Measurements from ENCODE around the gene GTPBP2. TPM values are rescaled to one million over a fixed set of nuclear protein-coding genes. Genes with fewer than 3 reads are reported as not detected.

The GTPBP2 gene
- total RNA-seq, 1 donor from 2014 or later: 77.6 TPM

DNA sequence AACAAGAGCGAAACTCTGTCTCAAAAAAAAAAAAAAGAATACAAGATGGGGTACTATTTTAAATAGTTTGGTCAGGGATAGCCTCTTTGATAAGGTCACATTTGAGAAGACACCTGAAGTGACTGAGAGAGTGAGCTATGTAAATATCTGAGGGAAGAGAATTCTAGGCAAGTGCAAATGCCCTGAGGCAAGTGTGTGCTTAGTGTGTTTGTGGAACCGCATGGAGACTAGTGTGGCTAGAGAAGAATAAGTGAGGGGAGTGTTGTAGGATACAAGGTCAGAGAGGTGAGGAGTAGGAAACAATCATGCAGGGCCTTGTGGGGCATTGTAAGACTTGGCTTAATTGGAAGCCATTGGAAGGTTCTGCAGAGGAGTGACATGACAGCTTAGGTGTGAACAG, 19.2 kb upstream of the GTPBP2 start:
- no peak overlapping the region for H3K4me3 Mint-ChIP-seq
- peaks cover 13% of the 10 kb centered on the region for H3K4me1 Mint-ChIP-seq (ENCODE audit: unreplicated experiment)
- TF ChIP-seq, protein P1, sequence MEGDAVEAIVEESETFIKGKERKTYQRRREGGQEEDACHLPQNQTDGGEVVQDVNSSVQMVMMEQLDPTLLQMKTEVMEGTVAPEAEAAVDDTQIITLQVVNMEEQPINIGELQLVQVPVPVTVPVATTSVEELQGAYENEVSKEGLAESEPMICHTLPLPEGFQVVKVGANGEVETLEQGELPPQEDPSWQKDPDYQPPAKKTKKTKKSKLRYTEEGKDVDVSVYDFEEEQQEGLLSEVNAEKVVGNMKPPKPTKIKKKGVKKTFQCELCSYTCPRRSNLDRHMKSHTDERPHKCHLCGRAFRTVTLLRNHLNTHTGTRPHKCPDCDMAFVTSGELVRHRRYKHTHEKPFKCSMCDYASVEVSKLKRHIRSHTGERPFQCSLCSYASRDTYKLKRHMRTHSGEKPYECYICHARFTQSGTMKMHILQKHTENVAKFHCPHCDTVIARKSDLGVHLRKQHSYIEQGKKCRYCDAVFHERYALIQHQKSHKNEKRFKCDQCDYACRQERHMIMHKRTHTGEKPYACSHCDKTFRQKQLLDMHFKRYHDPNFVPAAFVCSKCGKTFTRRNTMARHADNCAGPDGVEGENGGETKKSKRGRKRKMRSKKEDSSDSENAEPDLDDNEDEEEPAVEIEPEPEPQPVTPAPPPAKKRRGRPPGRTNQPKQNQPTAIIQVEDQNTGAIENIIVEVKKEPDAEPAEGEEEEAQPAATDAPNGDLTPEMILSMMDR (conservative IDR thresholded peaks at IDR 0.05): no peak
- peaks cover 3% of the 10 kb centered on the region for H3K27me3 Mint-ChIP-seq
- no peak overlapping the region for H3K27ac Mint-ChIP-seq
- DNase-seq (ENCODE audit: extremely low spot score, unreplicated experiment): no peak
- no peaks in the 10 kb centered on the region for H3K9me3 Mint-ChIP-seq
- H3K36me3 Mint-ChIP-seq: no peaks in the 10 kb centered on the region

- Mint-ChIP-seq H3K27ac (no peak overlapping the region), H3K27me3 (peaks cover 3% of the 10 kb centered on the region), H3K36me3 (peaks cover 5% of the 10 kb centered on the region), H3K4me1 (ENCODE audit: unreplicated experiment) (peaks cover 18% of the 10 kb centered on the region), H3K9me3 (no peaks in the 10 kb centered on the region), H3K4me3 (no peak overlapping the region)
- TF ChIP-seq, protein P1 (conservative IDR thresholded peaks at IDR 0.05): no peak
- no peak for DNase-seq (ENCODE audit: extremely low spot score, unreplicated experiment)
Observed at GRCh38 chr6:43647613-43648012, 18.5 kb upstream of the GTPBP2 start.

DNA sequence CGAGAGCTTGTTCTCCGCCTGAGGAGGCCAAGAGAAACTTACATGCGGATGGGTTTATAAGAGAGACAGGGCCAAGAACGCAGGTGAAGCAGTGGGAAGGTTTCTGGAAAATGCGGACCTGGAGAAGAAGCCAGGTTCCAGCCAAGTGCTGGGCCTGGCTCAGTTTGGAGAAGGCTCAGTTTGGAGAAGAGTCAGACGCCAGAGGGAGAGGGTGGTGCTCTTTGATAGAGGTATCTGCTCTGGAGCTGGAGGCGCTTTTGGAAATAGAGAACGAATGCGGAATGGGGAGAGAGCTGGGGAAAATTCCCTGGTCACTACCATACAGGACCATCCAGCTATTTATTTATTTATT, 16.5 kb upstream of the GTPBP2 start:
- peaks cover 3% of the 10 kb centered on the region for H3K27me3 Mint-ChIP-seq
- DNase-seq (ENCODE audit: extremely low spot score, unreplicated experiment): no peak
- H3K4me1 Mint-ChIP-seq (ENCODE audit: unreplicated experiment): peaks cover 20% of the 10 kb centered on the region
- H3K4me3 Mint-ChIP-seq: peak overlapping the region; percentile 87
- TF ChIP-seq, protein P1 (conservative IDR thresholded peaks at IDR 0.05): no peak
- no peak overlapping the region for H3K27ac Mint-ChIP-seq
- H3K36me3 Mint-ChIP-seq: peaks cover 13% of the 10 kb centered on the region
- no peaks in the 10 kb centered on the region for H3K9me3 Mint-ChIP-seq

DNA sequence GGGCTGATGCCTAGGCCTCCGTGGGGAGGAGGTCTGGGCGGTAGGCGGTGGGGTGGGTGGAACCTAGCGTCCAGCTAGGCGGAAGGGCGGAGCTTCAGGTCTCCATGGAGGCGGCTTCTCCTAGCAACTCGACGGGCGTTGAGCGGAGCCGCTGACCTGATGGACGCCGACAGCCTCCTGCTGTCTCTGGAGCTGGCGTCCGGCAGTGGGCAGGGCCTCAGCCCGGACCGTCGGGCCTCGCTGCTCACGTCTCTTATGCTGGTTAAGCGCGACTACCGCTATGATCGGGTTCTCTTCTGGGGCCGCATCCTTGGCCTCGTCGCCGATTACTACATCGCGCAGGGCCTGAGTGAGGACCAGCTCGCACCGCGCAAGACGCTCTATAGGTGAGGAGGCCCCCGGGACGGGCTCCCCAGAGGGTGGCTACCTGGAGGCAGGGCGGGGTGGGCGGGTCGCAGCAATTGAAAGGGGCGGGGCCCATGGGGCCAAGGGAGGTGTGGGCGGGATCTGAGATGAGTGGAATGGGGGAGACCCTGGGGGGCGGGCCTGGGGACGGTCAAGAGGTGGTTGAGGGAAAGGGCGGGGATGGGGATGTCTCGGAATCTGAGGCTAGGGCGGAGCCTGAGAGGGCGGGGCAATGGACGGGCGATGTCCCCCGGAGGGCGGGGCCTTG, 16.0 kb upstream of the GTPBP2 start, which contains the start of gene RSPH9:
Gene RSPH9 (plus strand): TSS at position 97 of the 673 bp plus-strand sequence. CDS start 63 bp downstream, at position 160.
- Mint-ChIP-seq H3K27me3 (peaks cover 3% of the 10 kb centered on the region), H3K27ac (no peak within 1 kb of the TSS), H3K36me3 (peaks cover 18% of the 10 kb centered on the region), H3K9me3 (no peaks in the 10 kb centered on the region), H3K4me1 (ENCODE audit: unreplicated experiment) (peaks cover 25% of the 10 kb centered on the region), H3K4me3 (peak within 1 kb of the TSS; percentile 87)
- DNase-seq (ENCODE audit: extremely low spot score, unreplicated experiment): peak; percentile 79
- TF ChIP-seq, protein P1 (conservative IDR thresholded peaks at IDR 0.05): no peak

GRCh38 chr6:43639984-43640800, 11.1 kb upstream of the GTPBP2 start:
- Mint-ChIP-seq H3K36me3 (peaks cover 26% of the 10 kb centered on the region), H3K4me3 (peak overlapping the region; percentile 41), H3K27me3 (no peaks in the 10 kb centered on the region), H3K4me1 (ENCODE audit: unreplicated experiment) (peaks cover 47% of the 10 kb centered on the region), H3K9me3 (no peaks in the 10 kb centered on the region), H3K27ac (no peak overlapping the region)
- no peak for DNase-seq (ENCODE audit: extremely low spot score, unreplicated experiment)
- TF ChIP-seq, protein P1 (conservative IDR thresholded peaks at IDR 0.05): no peak
